Stomach smooth muscle (tissue), 2 donors: ENCODE data around the gene ZNF394.
"Not testable (repeated sequence)": the region's sequence is repeated elsewhere in the genome, so short reads cannot be mapped to it uniquely, and the experiment has no call there.

Source experiments
- H3K27ac ChIP-seq: one replicate; pipeline ENCODE4 v1.7.0; 2013; ENCODE audit warnings: mild to moderate bottlenecking, low read length, inconsistent platforms
- H3K27me3 ChIP-seq, 2 donors: one replicate each; pipeline ENCODE4 v1.7.0; 2013; ENCODE audit warnings: low read length in 2 of 2; ENCODE audit not compliant: insufficient read depth in 2 of 2, control insufficient read depth in 1 of 2
- H3K36me3 ChIP-seq, 2 donors: one replicate each; pipeline ENCODE4 v1.7.0; 2013; ENCODE audit warnings: low read length in 2 of 2; ENCODE audit not compliant: control insufficient read depth in 2 of 2, insufficient read depth in 2 of 2
- H3K4me1 ChIP-seq: one replicate; pipeline ENCODE4 v1.7.0; 2013; ENCODE audit warnings: low read length; ENCODE audit not compliant: control insufficient read depth, insufficient read depth
- H3K4me3 ChIP-seq, 2 donors: one replicate each; pipeline ENCODE4 v1.7.0; 2013; ENCODE audit warnings: low read length in 2 of 2
- H3K9ac ChIP-seq, 2 donors: one replicate each; pipeline ENCODE4 v1.7.0; 2013; ENCODE audit warnings: low read length in 2 of 2, mild to moderate bottlenecking in 1 of 2
- H3K9me3 ChIP-seq, 2 donors: one replicate each; pipeline ENCODE4 v1.7.0; 2013; ENCODE audit warnings: low read length in 2 of 2; ENCODE audit not compliant: control insufficient read depth in 2 of 2
- donor health status: healthy.
- donor health status: Pancreatic carcinoma.

ZNF394 gene

GRCh38 chr7:99499721-99500636, at the start of gene ZNF394:
Gene ZNF394, minus strand, starts transcription at chr7:99500281. Its CDS starts 188 bp downstream, at chr7:99500093.
- peak within 1 kb of the TSS; percentile 99 to 100 for H3K4me3 ChIP-seq
- H3K27me3 ChIP-seq: no peaks in the 10 kb centered on the region
- no peaks in the 10 kb centered on the region for H3K9me3 ChIP-seq
- H3K36me3 ChIP-seq: peaks cover 5 to 6% of the 10 kb centered on the region in 2 donors
- H3K27ac ChIP-seq: peak within 1 kb of the TSS; percentile 97
- H3K9ac ChIP-seq: peak within 1 kb of the TSS; percentile 96 to 99
- H3K4me1 ChIP-seq: peaks cover 29% of the 10 kb centered on the region

- not testable (repeated sequence) for H3K27me3 ChIP-seq, H3K4me3 ChIP-seq
These were observed 49.5 kb upstream of the ZNF394 start for GRCh38 chr7:99549545-99549944.

GRCh38 chr7:99545308-99545707, 45.2 kb upstream of the ZNF394 start:
- H3K4me3 ChIP-seq, H3K27me3 ChIP-seq, H3K36me3 ChIP-seq, H3K27ac ChIP-seq, H3K9ac ChIP-seq, H3K4me1 ChIP-seq: not testable (repeated sequence)
- H3K9me3 ChIP-seq: peaks cover 5 to 24% of the 10 kb centered on the region in 2 donors

More at GRCh38 chr7:99549545-99549944, 49.5 kb upstream of the ZNF394 start:
- H3K36me3 ChIP-seq: peaks cover 9 to 12% of the 10 kb centered on the region in 2 donors
- not testable (repeated sequence) for H3K4me1 ChIP-seq, H3K27ac ChIP-seq, H3K9me3 ChIP-seq, H3K9ac ChIP-seq

- Histone ChIP-seq H3K9me3 (peaks cover 9 to 26% of the 10 kb centered on the region in 2 donors), H3K36me3 (peaks cover 7 to 8% of the 10 kb centered on the region in 2 donors)
These were observed 43.8 kb upstream of the ZNF394 start for GRCh38 chr7:99543916-99544315.

GRCh38 chr7:99543081-99543671, 43.1 kb upstream of the ZNF394 start:
- Histone ChIP-seq H3K4me3 (no peak overlapping the region), H3K27me3 (no peaks in the 10 kb centered on the region), H3K36me3 (peaks cover 4 to 5% of the 10 kb centered on the region in 2 donors), H3K27ac (no peak overlapping the region), H3K9me3 (peaks cover 9 to 28% of the 10 kb centered on the region in 2 donors), H3K9ac (no peak overlapping the region), H3K4me1 (no peaks in the 10 kb centered on the region)

More at GRCh38 chr7:99543916-99544315, 43.8 kb upstream of the ZNF394 start:
- Histone ChIP-seq H3K4me1 (no peaks in the 10 kb centered on the region), H3K4me3 (no peak overlapping the region), H3K27me3 (no peaks in the 10 kb centered on the region), H3K9ac (no peak overlapping the region), H3K27ac (no peak overlapping the region)

GRCh38 chr7:99541212-99541611, 41.1 kb upstream of the ZNF394 start:
- no peaks in the 10 kb centered on the region for H3K36me3 ChIP-seq
- H3K9me3 ChIP-seq: peaks cover 9 to 32% of the 10 kb centered on the region in 2 donors
- H3K9ac ChIP-seq: no peak overlapping the region
- no peak overlapping the region for H3K4me3 ChIP-seq
- no peaks in the 10 kb centered on the region for H3K4me1 ChIP-seq
- H3K27me3 ChIP-seq: no peaks in the 10 kb centered on the region
- H3K27ac ChIP-seq: no peak overlapping the region

- Histone ChIP-seq H3K36me3 (no peaks in the 10 kb centered on the region), H3K4me1 (no peaks in the 10 kb centered on the region), H3K9ac (no peak overlapping the region), H3K9me3 (peaks cover 9 to 34% of the 10 kb centered on the region in 2 donors), H3K27ac (no peak overlapping the region), H3K27me3 (no peaks in the 10 kb centered on the region), H3K4me3 (peak overlapping the region in 1 of 2 donors; percentile 40)
These were observed 40.5 kb upstream of the ZNF394 start for GRCh38 chr7:99540542-99540941.

- Histone ChIP-seq H3K27me3 (no peaks in the 10 kb centered on the region), H3K4me1 (no peaks in the 10 kb centered on the region), H3K4me3 (no peak overlapping the region), H3K9ac (no peak overlapping the region), H3K36me3 (no peaks in the 10 kb centered on the region), H3K27ac (no peak overlapping the region), H3K9me3 (peaks cover 9 to 34% of the 10 kb centered on the region in 2 donors)
These were observed 39.2 kb upstream of the ZNF394 start for GRCh38 chr7:99539213-99539811.

GRCh38 chr7:99535667-99536066, 35.6 kb upstream of the ZNF394 start:
- no peaks in the 10 kb centered on the region for H3K4me1 ChIP-seq
- no peaks in the 10 kb centered on the region for H3K27me3 ChIP-seq
- H3K27ac ChIP-seq: no peak overlapping the region
- H3K9me3 ChIP-seq: peaks cover 33 to 47% of the 10 kb centered on the region in 2 donors
- no peak overlapping the region for H3K9ac ChIP-seq
- no peak overlapping the region for H3K4me3 ChIP-seq
- peaks cover 28 to 31% of the 10 kb centered on the region in 2 donors for H3K36me3 ChIP-seq

- no peaks in the 10 kb centered on the region for H3K27me3 ChIP-seq
- H3K27ac ChIP-seq: no peak overlapping the region
- peak overlapping the region in 1 of 2 donors; percentile 18 for H3K4me3 ChIP-seq
- H3K9me3 ChIP-seq: peaks cover 32 to 39% of the 10 kb centered on the region in 2 donors
- no peak overlapping the region for H3K9ac ChIP-seq
- H3K4me1 ChIP-seq: no peaks in the 10 kb centered on the region
- peaks cover 44 to 48% of the 10 kb centered on the region in 2 donors for H3K36me3 ChIP-seq
These were observed 31.3 kb upstream of the ZNF394 start for GRCh38 chr7:99531354-99531765.
